HG02623 (cell line): ENCODE data around the gene CCDC12.
A peak's percentile ranks its signal among the peaks of the same experiment; 100 is the strongest.

Source experiments
- ATAC-seq: cut with Tn5 transposase; IDR thresholded peaks from one replicate; pipeline ENCODE4 v1.9.1; 2021; ENCODE audit warnings: moderate library complexity; ENCODE audit not compliant: unreplicated experiment

CCDC12 gene

DNA sequence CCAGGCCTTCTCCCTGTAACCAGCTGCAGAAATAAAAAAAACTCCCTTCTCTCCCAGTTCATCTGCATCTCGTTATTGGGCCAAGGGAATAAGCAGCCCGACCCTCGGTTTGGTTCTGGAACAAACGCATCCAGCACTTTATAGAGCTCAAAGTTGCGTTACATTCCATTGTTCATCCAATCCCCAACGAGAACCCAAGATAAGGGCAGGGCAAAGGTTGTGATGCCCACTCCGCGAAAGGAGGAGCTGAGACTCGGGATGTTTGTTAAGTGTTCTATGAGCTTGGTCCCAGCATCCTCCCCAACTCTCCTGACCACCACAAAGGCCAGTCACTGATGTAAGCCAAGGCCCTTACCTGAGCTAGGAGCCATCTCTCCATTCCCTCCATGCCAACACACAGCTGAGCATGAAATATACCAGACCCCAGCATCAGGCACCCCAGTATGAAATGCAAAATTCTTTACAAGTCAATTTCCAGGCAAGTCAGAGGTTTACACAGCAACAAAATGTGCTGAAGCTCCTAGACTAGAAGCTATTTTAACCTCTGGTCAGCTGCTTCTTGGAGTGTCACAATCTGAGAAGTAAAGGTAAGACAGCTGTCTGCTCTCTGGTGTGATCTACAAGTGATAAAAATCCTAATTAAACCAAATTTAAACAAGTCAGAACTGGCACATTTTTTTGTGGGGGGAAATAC lies 17.9 kb downstream of the CCDC12 start:
- no peak for ATAC-seq

DNA sequence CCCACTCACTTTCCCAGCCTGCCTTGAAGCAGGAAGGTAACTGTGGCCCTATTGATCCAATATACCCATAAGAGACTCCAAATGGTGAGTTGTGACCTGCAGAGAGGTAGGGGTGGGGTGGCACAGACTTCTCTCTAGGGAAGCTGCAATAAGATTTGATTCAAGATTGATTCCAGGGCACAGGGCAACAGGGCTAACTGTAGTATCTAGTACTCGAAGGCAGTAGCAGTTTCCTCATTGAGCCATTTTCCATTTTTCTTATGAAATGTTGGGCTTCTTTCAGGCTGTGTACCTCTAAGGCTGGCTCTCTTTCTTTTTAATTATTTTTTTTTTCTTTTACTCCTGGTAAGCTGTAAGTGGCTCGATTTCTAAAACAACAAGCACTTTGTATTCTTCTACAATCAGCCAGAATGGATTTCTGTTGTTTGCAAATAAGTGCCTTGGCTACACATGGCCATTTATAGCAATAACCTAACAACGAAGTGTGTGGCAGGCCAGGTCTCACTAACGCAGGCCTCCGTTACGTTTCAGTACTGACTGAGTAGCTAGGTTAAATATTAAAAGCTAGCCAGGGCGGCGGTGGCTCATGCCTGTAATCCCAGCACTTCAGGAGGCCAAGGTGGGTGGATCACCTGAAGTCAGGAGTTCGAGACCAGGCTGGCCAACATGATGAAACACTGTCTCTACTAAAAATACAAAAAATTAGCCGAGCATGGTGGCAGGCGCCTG lies 19.3 kb downstream of the CCDC12 start:
- no peak for ATAC-seq

DNA sequence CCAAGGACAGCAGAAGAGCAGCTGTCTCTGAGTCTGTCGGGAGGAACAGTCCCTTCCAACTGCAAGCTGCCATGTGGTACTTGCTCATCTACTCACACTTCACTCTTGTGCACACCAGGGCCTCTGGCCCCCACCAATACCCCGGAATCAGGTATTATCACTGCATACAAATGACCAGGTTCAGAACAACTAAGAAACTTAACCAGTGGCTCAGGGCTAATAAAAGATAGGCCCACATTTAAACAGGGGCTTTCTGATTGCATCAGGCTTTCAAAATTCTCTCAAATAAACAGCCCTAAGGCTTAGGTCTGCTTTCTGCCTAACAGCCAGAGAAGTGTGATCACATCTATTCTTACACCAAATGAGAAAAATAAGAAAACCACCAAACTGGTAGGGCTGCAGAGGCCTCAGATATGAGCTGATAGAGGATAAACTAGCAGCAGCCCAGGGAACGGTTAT lies 20.7 kb downstream of the CCDC12 start:
- ATAC-seq, result no peak

DNA sequence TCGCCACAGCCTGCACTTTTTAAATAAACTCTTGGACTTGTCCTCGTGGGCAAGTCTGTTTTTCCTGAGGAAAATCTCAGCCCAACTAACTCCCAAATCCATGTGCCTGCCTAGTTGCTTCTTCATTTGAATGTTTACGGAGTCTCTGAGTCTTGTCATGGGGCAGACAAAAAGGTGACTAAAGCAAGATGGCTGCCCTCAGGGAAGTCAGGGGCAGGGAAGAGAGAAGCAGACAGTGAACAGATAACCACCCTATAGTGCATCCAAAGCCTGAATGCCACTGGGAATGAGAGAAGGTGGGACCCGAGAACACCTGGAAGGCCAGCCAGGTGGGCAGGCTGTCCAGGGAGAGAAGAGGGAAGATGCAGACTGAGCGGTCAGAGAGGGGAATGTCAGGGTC lies 21.4 kb downstream of the CCDC12 start:
- ATAC-seq, result no peak

DNA sequence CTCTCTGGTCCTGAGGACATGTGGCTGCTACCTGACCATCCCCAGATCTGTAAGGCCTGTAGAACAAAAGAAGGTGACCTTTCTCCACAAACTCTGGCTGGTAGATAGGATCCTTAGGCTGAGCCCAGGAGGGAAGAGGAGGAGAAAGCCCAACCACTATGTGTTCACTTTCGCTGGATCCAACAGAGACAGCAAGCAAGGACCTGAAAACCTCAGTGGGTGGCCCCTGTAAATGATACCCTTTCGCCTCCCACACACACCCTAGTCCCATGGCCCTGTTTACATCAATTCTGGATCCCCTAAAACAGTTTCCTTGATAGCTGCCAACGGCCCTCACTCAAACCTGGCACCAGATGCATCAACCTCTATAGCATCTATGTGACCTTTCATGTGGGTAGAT lies 22.4 kb downstream of the CCDC12 start:
- no peak for ATAC-seq

DNA sequence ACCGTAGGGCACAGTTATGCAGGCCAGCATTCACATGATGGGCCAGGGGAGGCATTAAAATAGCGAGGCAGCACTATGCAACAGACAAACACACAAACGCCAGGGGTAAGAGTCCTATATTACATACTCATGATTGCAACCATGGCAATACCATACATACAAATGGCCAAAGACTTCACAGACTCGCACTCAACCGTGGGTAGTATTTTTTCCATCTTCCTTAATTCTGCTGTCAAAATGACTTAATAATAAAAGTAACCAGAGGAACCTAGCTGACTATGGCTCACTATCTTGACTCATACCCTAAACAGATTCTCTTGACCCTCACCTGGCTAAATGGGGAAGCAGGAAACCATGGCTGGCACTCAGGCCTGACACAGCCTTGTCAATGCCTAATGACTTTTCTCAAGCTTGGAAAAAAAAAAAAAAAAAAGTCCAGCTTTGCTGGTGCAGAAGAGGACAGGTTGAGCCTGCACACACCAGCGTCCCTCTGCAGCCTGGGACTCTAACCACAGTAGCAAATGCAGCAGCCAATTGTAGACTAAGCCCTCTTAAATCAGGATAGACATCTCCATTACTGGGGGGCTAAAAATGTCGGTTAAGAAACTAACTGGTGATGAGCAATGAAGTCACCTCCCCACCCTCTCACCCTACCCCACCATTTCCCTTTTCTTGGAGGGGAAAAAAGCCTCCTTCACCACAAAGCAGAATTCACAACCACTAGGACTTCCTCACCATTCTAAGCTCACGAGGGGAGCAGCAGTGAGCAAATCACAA lies 23.1 kb downstream of the CCDC12 start:
- ATAC-seq, result no peak

DNA sequence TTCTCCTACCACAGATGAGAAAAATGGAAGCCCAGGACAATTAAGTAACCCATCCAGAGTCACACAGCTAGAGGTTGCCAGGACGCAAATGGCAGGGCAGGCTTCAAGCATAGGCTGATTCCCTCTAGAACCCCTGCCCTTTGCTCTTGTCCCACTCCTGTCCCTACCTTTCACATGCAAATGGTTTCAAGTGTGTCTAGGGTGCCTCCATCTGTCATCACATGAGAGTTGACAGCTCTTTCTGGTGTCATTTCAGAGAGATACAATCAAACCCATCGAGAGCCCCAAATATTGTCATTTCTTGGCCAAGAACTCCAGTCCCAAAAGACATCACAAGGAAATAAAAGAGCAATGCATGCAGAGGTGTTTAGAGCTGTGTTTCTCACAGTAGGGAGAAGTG lies 23.7 kb downstream of the CCDC12 start:
- no peak for ATAC-seq

DNA sequence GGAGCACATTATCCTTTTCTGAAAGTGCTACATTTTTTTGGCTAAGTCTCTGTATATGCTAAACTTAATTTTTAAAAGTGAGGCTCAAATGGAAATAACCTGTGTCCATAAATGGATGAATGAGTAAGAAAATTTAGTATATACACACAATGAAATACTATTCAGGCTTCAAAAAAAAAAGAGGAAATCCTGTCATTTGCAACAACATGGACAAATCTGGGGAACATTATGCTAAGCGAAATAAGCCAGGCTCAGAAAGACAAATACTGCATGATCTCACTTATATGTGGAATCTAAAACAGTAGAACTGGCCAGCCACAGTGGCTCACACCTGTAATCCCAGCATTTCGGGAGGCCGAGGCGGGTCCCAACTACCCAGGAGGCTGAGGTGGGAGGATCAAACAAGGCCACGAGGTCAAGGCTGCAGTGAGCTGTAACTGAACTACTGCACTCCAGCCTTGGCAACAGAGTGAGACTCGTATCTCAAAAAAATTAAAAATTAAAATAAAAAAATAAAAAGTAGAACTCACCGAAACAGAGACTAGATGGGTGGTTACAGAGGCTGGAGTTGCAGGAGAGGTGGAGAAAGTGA lies 25.8 kb downstream of the CCDC12 start:
- ATAC-seq, result no peak

DNA sequence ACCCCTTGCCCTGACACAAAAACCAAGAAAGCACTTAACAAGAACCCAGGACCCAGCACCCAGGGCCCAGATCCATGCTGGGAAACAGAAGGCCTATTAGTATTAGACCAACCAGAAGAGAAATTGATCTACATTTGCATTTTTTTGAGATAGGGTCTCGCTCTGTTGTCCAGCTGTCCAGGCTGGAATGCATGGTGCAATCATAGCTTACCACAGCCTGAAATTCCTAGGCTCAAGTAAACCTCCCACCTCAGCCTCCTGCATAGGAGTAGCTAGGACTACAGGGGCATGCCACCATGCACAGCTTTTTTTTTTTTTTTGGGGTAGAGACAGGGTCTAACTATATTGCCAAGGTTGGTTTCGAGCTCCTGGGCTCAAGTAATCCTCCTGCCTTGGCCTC lies 26.4 kb downstream of the CCDC12 start:
- no peak for ATAC-seq

DNA sequence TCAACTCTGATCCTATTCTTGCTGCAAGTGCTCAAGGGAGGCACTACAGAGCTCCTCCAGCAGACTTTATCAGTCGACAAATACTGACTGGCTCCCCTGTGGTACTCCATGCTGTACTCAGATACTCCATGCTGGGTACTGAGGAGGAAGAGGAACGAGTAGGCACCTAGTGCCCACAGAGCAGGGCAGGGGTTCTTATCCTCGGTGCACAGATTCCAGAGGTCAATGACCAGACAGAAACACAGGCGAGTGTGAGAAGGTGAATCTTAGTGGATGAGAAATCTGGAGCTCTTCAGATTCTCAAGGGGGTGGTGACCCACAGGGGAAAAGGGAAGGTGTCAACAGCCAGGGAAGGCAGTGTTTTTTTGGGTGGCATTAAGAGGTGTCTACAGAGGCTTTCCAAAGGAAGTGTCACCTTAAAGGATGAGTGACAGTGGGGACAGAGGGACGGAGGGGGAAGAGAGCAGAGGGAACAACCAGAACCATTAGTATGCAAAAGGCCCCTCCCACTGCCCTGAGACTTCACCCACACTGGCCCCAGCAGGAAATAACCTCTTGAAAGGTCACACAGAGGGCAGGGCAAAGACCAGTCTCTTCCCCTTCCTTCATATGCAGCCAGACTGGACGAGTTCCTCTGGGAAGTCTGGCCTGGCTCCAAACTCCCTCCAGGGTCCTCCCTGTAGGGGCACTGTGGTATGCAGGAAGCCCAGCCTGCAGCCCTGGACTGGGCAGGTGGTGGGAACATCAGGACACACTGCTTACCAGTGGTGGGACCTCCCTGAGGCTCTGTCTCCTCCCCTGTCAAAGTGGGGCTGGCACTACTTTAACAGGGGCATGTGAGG lies 27.5 kb downstream of the CCDC12 start:
- peak; percentile 44 for ATAC-seq

DNA sequence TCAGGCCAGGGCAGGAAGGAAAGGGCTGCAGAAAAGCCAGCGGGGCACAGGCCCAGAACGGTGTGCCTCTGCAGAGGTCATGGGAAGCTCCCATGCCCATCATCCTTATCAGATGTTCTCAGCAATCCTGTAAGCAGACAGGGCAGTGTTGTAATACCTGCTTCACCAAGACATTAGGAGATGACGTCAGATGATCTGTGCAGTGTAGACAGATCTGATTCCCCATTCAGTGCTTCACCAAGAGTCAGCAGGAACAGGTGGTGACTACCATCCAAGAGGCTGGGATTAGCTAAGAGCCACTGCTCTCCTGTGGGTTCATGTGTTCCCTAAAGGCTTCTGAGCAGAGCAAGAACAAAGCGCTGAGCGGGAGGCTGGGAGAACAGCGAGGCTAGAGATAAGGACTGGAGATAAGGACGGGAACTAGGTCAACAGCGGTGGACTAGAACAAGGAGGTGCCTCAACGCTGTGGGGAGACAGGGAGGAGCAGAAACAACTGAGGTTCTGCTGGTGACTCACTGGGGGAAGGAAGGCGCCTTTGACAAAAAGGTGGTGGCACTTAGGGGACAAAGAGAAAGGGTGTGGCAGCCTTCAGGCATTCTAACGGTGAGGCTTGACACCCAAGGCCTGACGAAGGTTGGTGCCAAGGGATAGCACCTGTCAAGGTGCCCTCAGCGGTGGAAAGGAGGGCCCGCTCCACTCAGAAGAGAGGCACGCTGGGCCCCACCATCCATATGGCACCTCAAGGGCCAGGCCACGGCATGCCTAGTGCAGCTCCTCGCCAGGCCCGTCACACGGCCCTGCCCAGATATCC lies 28.4 kb downstream of the CCDC12 start:
- no peak for ATAC-seq

DNA sequence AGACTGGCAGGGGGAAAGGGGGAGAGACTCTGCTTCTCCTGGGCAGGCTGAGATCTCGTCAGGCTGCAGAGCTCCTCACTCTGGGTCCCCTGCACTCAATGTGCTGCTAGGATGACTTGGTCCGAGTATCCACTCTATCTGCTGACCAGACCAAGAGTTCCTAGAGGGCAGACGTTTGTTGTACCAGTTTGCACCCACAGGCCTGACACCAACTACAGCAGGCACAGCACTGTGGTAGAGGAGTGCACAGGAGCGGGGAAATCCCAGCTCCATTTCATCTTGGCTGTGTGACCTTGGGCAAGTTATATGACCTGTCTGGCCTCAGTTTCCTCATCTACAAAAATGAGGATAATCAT lies 29.0 kb downstream of the CCDC12 start:
- no peak for ATAC-seq

DNA sequence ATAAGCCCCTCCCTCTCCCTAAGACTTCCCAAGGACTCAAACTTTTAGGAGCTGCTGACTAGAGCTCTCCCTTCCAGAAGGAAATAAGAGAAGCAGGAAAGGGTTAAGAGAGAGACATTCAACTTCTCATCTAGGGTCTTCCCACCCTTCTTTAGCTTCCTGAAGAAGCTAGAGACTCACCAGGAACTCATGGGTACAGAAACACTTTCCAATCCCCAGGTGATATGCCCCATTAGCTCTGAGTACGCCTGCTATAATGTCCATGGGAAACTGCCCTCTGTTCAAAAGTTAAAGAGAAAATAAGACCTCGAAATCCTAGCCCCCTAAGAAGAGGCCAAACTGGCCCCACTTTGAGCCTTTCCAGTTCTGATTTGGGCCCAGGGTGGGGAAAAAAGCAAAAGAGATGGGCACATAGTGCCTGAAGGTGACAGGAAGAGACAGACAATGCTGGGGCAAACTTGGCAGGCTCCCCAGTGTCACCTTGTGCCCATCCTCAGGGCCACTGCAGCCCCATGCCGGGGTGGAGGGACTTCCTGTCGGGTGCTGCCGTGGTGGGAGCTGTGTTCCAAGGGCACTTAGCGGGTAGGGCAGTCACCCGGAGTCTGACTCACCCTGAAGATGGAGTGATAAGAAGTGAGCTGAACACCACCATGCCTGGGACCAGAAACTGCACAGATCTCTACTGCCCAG lies 29.5 kb downstream of the CCDC12 start:
- ATAC-seq, result no peak

DNA sequence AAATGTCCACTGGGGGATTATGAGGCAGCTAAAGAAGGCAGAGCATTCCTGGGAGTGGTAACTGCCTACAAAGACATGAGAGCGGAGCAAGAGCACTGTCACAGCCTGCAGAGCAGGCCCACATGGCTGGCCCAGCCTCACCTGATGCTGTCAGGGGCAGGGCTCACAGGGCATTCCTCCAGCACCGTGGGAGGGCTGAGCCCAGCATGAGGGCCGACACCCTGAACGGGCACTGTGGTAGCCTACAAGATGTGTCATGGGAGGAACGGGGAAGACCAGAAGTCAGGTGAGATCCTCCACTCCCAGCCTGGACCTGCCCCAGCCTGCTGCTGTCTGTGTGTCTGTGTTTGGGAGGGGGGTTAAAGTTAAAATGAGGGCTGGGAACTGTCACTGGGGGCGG lies 30.1 kb downstream of the CCDC12 start:
- ATAC-seq, result no peak

DNA sequence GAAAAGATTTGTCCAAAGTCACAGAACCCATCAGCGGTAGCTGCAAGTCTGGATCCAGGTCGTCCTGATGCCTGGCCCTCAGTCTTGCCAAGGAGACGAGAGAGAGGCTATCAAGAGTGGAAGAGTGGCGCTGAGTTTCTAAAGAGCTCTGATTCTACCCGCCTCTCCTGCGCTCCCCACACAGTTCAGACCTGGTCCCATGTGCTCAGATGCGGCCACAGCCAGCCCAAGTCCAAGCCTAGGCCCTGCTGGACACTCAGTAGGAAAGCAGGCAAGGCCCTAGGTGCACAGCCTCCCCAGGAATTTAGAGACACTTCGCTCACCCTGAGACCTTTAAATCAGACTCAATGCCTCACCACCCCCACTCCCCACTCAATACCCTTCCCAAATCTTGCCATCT lies 32.4 kb downstream of the CCDC12 start:
- no peak for ATAC-seq

DNA sequence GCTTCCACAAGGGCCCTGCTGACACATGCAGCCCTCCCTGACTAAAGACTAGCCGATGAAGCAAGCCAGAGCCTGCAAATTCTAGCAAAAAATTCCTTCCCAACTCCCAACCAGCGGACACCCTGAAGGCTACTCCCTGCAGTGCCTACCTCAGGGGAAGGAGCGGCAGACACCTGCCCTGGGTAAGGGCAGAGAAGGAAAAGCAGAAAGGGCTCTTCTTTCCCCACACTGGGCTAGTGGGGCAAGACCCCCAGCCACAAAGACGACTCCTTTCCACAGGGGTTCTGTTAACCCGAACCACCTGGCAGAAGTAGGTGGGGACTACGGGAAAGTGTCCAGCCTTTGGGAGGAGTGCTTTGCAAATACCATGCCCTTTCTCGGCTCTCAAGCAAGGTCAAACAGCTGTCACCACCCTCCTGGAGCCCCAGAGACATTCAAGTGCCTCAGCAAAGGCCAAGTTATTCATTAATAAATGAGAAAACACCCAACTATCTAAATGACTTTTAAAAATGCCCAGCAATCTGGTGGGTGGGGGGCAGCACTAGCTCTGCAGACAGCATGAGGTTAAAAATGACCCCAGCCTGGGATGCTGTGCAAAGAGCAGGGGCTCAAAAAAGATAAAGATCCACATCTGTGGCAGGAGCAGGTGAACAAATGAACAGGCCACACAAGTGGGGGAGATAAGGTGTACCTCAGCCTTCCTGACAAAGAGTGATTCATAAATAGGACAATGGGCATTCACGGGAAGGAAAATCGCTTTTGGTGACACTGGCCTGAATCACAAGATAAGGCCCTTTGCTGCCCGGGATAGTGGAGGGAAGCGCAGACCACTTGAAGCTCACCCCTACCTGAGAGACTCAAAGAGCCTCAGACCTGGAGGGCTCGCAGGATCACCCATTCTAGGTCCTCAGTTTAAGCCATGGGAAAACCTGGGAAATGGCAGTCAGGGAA lies 33.0 kb downstream of the CCDC12 start:
- ATAC-seq, result no peak

DNA sequence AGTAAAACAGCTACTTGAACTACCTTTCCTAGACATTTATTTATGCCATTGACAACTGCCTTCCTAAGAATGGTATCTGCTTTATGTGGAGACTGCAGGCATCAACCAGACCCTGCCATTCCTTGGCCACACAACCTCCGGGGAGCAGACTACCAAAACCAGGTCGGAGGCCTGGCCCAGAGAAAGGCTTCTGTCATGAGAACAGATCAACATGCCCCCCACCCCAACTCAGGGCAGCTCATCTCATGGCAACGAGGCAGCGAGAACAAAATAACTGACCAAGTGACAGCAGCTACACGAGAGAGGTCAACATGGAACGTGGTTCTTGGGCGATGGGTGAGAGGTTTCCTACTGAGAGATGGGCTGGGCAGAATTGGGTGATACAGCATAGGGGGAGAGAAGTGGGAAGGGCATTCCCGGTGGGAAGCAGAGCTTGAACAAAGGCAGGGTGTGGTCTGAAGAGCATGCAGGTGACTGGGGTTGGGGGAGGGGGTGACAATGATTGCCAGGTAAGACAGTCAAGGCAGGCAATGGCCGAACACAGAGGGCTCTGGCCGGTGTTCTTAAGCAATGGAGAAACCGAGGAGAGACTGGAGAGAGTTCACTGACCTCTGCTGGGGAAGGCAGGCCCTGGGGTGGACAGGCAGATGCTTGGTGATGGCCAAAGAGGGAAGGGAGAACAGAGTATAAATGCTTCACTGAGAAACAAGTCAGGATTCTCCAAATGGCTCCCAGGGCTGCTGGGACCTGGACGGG lies 33.9 kb downstream of the CCDC12 start:
- no peak for ATAC-seq
